ENCODE data around the gene ZNF737.
A peak's percentile ranks its signal among the peaks of the same experiment; 100 is the strongest.

GRCh38 chr19:20565321-20566018, at the start of gene ZNF737:
- TF ChIP-seq CTCF (IDR thresholded peaks at IDR 0.05) (peak; percentile 38), ZFX (IDR thresholded peaks at IDR 0.05; ENCODE audit: borderline replicate concordance) (no peak)
